Measurements from ENCODE around the gene PODN.

PODN gene

GRCh38 chr1:53037159-53037558 is 24.9 kb upstream of the PODN start:
- H2AFZ ChIP-seq (ENCODE audit: low read depth, low read length) = no peak overlapping the region
- H4K20me1 ChIP-seq (ENCODE audit: insufficient read depth, low read length) = no peaks in the 10 kb centered on the region
- H3K36me3 ChIP-seq (replicated peaks; ENCODE audit: low read depth, low read length) = no peaks in the 10 kb centered on the region
- no peaks in the 10 kb centered on the region for H3K27me3 ChIP-seq (ENCODE audit: low read depth, low read length)
- H3K4me2 ChIP-seq (ENCODE audit: low read length) = no peak overlapping the region
- TF ChIP-seq EZH2phosphoT487 (IDR thresholded peaks at IDR 0.05; ENCODE audit: low read depth) (no peak), CTCF (IDR thresholded peaks at IDR 0.05; ENCODE audit: low read depth, low read length) (no peak)
- no peaks in the 10 kb centered on the region for H3K9me3 ChIP-seq (ENCODE audit: insufficient read depth, low read length)
- H3K27ac ChIP-seq (ENCODE audit: low read length) = no peak overlapping the region
- H3K4me3 ChIP-seq (ENCODE audit: low read length) = no peak overlapping the region
- no peaks in the 10 kb centered on the region for H3K79me2 ChIP-seq (ENCODE audit: low read length)
- no peak overlapping the region for H3K9ac ChIP-seq (ENCODE audit: low read length)
- H3K4me1 ChIP-seq (ENCODE audit: low read length) = no peaks in the 10 kb centered on the region

- Histone ChIP-seq H3K79me2 (ENCODE audit: low read length) (no peaks in the 10 kb centered on the region), H3K4me1 (ENCODE audit: low read length) (no peaks in the 10 kb centered on the region), H3K27me3 (ENCODE audit: low read depth, low read length) (no peaks in the 10 kb centered on the region), H3K4me3 (ENCODE audit: low read length) (no peak overlapping the region), H3K27ac (ENCODE audit: low read length) (no peak overlapping the region), H4K20me1 (ENCODE audit: insufficient read depth, low read length) (no peaks in the 10 kb centered on the region), H2AFZ (ENCODE audit: low read depth, low read length) (no peak overlapping the region), H3K36me3 (replicated peaks; ENCODE audit: low read depth, low read length) (no peaks in the 10 kb centered on the region), H3K4me2 (ENCODE audit: low read length) (no peak overlapping the region), H3K9me3 (ENCODE audit: insufficient read depth, low read length) (no peaks in the 10 kb centered on the region), H3K9ac (ENCODE audit: low read length) (no peak overlapping the region)
- TF ChIP-seq EZH2phosphoT487 (IDR thresholded peaks at IDR 0.05; ENCODE audit: low read depth) = no peak
- no peak for TF ChIP-seq CTCF (IDR thresholded peaks at IDR 0.05; ENCODE audit: low read depth, low read length)
These were observed 23.4 kb upstream of the PODN start for GRCh38 chr1:53038566-53038965.

GRCh38 chr1:53043271-53043670 is 18.7 kb upstream of the PODN start:
- Histone ChIP-seq H3K36me3 (replicated peaks; ENCODE audit: low read depth, low read length) (no peaks in the 10 kb centered on the region), H3K27ac (ENCODE audit: low read length) (no peak overlapping the region)

GRCh38 chr1:53044926-53045325 is 17.1 kb upstream of the PODN start:
- Histone ChIP-seq H2AFZ (ENCODE audit: low read depth, low read length) (no peak overlapping the region), H4K20me1 (ENCODE audit: insufficient read depth, low read length) (no peaks in the 10 kb centered on the region), H3K4me1 (ENCODE audit: low read length) (no peaks in the 10 kb centered on the region), H3K27me3 (ENCODE audit: low read depth, low read length) (no peaks in the 10 kb centered on the region), H3K79me2 (ENCODE audit: low read length) (no peaks in the 10 kb centered on the region), H3K27ac (ENCODE audit: low read length) (no peak overlapping the region), H3K9me3 (ENCODE audit: insufficient read depth, low read length) (no peaks in the 10 kb centered on the region), H3K36me3 (replicated peaks; ENCODE audit: low read depth, low read length) (no peaks in the 10 kb centered on the region), H3K9ac (ENCODE audit: low read length) (no peak overlapping the region), H3K4me3 (ENCODE audit: low read length) (no peak overlapping the region), H3K4me2 (ENCODE audit: low read length) (no peak overlapping the region)
- TF ChIP-seq EZH2phosphoT487 (IDR thresholded peaks at IDR 0.05; ENCODE audit: low read depth) (no peak), CTCF (IDR thresholded peaks at IDR 0.05; ENCODE audit: low read depth, low read length) (no peak)

More at GRCh38 chr1:53043271-53043670, 18.7 kb upstream of the PODN start:
- H3K79me2 ChIP-seq (ENCODE audit: low read length) = no peaks in the 10 kb centered on the region
- no peak overlapping the region for H2AFZ ChIP-seq (ENCODE audit: low read depth, low read length)
- no peaks in the 10 kb centered on the region for H4K20me1 ChIP-seq (ENCODE audit: insufficient read depth, low read length)
- no peak overlapping the region for H3K9ac ChIP-seq (ENCODE audit: low read length)
- H3K4me3 ChIP-seq (ENCODE audit: low read length) = no peak overlapping the region
- H3K27me3 ChIP-seq (ENCODE audit: low read depth, low read length) = no peaks in the 10 kb centered on the region
- no peak for TF ChIP-seq CTCF (IDR thresholded peaks at IDR 0.05; ENCODE audit: low read depth, low read length)
- no peak for TF ChIP-seq EZH2phosphoT487 (IDR thresholded peaks at IDR 0.05; ENCODE audit: low read depth)
- no peaks in the 10 kb centered on the region for H3K4me1 ChIP-seq (ENCODE audit: low read length)
- no peaks in the 10 kb centered on the region for H3K9me3 ChIP-seq (ENCODE audit: insufficient read depth, low read length)
- no peak overlapping the region for H3K4me2 ChIP-seq (ENCODE audit: low read length)
